ENCODE data around the gene GDPD5. TPM values are rescaled to one million over a fixed set of nuclear protein-coding genes. Genes with fewer than 3 reads are reported as not detected.

Gene GDPD5
- total and polyA plus RNA-seq, 9 of the 15 experiments (the other 6 are each of a cell fraction or from before 2014, with no cell fraction given) = 0.32 to 27.3 (median 8.0) TPM

DNA sequence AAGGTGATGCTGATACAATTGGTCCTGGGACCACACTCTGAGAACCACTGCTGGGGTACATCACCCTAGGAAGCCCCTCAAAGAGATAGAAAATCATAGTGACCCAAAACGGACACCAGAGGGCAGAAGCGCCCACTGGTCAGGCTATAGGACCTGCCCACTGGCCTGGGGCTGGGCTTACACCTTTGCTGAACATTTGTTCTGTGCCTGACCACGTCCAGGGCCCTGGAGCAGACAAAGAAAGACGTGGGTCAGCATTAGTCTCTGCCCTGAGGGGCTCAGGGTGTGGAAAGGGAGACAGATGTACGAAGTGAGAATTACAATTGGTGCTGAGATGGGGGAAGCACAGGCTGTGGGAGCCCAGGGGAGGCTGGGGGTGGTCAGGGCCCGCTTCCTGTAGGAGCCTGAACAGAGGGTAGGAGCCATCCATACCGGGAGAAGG, 21.9 kb upstream of the GDPD5 start (continued):
- TF ChIP-seq, protein P1, sequence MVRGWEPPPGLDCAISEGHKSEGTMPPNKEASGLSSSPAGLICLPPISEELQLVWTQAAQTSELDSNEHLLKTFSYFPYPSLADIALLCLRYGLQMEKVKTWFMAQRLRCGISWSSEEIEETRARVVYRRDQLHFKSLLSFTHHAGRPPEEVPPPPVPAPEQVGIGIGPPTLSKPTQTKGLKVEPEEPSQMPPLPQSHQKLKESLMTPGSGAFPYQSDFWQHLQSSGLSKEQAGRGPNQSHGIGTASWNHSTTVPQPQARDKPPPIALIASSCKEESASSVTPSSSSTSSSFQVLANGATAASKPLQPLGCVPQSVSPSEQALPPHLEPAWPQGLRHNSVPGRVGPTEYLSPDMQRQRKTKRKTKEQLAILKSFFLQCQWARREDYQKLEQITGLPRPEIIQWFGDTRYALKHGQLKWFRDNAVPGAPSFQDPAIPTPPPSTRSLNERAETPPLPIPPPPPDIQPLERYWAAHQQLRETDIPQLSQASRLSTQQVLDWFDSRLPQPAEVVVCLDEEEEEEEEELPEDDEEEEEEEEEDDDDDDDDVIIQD (CRISPR knock-in tag; IDR thresholded peaks at IDR 0.05) = no peak
- TF ChIP-seq HNRNPK (IDR thresholded peaks at IDR 0.05; ENCODE audit: low read depth, low read length, poor library complexity, severe bottlenecking) (no peak), ZNF311 (CRISPR knock-in tag; IDR thresholded peaks at IDR 0.05) (no peak), SRSF7 (optimal IDR thresholded peaks at IDR 0.05; ENCODE audit: low read depth, low read length) (no peak), ZBTB7A (IDR thresholded peaks at IDR 0.05; ENCODE audit: borderline replicate concordance, control insufficient read depth, low read depth, low read length) (peak; percentile 78), HMG20A (CRISPR knock-in tag; conservative IDR thresholded peaks at IDR 0.05) (no peak), EHMT2 (IDR thresholded peaks at IDR 0.05) (no peak), CBX8 (IDR thresholded peaks at IDR 0.05; ENCODE audit: borderline replicate concordance, extremely low read depth, low read depth, low read length, poor library complexity, severe bottlenecking) (no peak), PTBP1 (IDR thresholded peaks at IDR 0.05; ENCODE audit: low read depth, low read length) (no peak), U2AF2 (optimal IDR thresholded peaks at IDR 0.05; ENCODE audit: low read depth, low read length) (no peak), THAP7 (CRISPR knock-in tag; IDR thresholded peaks at IDR 0.05) (no peak), CHD2 (IDR thresholded peaks at IDR 0.05; ENCODE audit: low read depth, low read length) (no peak), XRCC4 (IDR thresholded peaks at IDR 0.05; ENCODE audit: extremely low read depth, insufficient read depth, insufficient read length) (no peak), ZNF3 (CRISPR knock-in tag; IDR thresholded peaks at IDR 0.05) (no peak), ATF3 (IDR thresholded peaks at IDR 0.05) (no peak), ATF3 (CRISPR knock-in tag; conservative IDR thresholded peaks at IDR 0.05) (no peak), USF1 (CRISPR knock-in tag; IDR thresholded peaks at IDR 0.05) (no peak), MCM5 (IDR thresholded peaks at IDR 0.05; ENCODE audit: low read depth) (no peak), RBM25 (IDR thresholded peaks at IDR 0.05; ENCODE audit: low read depth, low read length, severe bottlenecking) (no peak), ZNF707 (CRISPR knock-in tag; conservative IDR thresholded peaks at IDR 0.05) (no peak), ZNF589 (CRISPR knock-in tag; IDR thresholded peaks at IDR 0.05; ENCODE audit: low read depth) (no peak)
- TF ChIP-seq, protein P2, sequence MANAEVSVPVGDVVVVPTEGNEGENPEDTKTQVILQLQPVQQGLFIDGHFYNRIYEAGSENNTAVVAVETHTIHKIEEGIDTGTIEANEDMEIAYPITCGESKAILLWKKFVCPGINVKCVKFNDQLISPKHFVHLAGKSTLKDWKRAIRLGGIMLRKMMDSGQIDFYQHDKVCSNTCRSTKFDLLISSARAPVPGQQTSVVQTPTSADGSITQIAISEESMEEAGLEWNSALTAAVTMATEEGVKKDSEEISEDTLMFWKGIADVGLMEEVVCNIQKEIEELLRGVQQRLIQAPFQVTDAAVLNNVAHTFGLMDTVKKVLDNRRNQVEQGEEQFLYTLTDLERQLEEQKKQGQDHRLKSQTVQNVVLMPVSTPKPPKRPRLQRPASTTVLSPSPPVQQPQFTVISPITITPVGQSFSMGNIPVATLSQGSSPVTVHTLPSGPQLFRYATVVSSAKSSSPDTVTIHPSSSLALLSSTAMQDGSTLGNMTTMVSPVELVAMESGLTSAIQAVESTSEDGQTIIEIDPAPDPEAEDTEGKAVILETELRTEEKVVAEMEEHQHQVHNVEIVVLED (CRISPR knock-in tag; IDR thresholded peaks at IDR 0.05) = no peak
- TF ChIP-seq, protein P3, sequence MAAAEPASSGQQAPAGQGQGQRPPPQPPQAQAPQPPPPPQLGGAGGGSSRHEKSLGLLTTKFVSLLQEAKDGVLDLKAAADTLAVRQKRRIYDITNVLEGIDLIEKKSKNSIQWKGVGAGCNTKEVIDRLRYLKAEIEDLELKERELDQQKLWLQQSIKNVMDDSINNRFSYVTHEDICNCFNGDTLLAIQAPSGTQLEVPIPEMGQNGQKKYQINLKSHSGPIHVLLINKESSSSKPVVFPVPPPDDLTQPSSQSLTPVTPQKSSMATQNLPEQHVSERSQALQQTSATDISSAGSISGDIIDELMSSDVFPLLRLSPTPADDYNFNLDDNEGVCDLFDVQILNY (CRISPR knock-in tag; IDR thresholded peaks at IDR 0.05) = no peak
